Gastrocnemius medialis (tissue), 4 donors: ENCODE measurements around the gene FNIP2.

Experiments used
- POLR2A ChIP-seq, 2 donors: fragments of 450-650 bp; IDR thresholded peaks; one replicate each; pipeline ENCODE4 v1.6.1; 2017; ENCODE audit warnings: antibody characterized with exemption in 2 of 2, mild to moderate bottlenecking in 2 of 2, moderate library complexity in 2 of 2
- TF ChIP-seq, protein P1 (sequence below), 5 experiments: fragments of 450-650 bp in 3 of 5; fragments of 200-600 bp in 2 of 5; sonication (generic) in 2 of 5; IDR thresholded peaks in 4 of 5; conservative IDR thresholded peaks in 1 of 5; 1 replicate in 4 of 5; 2 replicates in 1 of 5; pipeline ENCODE4 v1.5.1; 2016 to 2019; ENCODE audit warnings: antibody characterized with exemption in 5 of 5, mild to moderate bottlenecking in 3 of 5, moderate library complexity in 3 of 5

DNA sequence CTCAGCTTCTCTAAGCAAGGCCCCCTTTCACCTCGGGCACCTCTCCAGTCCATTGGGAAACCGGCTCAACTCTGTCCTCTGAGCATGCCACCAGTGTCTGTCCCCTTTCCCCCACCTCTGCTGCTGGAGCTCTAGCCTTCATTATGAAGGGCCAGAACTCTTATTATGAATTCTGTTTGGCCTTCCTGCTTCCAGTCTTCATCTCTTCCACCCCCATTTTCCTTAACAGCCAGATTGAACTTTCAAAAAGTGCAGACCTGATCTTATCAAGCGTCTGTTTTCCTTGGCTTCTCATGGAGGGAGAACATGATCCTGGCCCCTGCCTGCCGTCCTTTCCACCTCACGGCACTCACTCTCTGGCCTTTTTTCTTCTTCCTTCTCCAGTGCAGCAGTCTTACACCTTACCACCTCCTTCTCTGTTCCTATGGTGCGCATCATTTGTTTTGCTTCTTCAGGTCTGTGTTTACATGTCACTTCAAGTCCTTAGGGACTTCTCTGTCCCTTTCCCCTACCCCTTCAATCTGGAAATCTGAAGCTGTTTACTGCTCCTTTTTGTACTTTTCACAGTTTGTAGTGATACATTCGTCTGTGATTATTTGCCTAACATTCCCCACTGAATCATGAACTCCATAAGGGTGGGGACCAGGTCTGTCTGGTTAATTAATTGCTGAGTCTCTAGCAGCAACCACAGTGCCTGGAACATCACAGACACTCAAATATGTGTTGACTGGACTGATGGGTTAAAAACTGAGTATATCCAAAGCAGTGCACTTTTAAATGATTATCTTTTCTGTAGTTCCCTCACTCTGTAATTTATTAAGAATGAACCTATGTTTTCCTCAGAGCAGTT, 55.8 kb downstream of the FNIP2 start:
- no peak for TF ChIP-seq POLR2A (IDR thresholded peaks at IDR 0.05)
- TF ChIP-seq, protein P1, sequence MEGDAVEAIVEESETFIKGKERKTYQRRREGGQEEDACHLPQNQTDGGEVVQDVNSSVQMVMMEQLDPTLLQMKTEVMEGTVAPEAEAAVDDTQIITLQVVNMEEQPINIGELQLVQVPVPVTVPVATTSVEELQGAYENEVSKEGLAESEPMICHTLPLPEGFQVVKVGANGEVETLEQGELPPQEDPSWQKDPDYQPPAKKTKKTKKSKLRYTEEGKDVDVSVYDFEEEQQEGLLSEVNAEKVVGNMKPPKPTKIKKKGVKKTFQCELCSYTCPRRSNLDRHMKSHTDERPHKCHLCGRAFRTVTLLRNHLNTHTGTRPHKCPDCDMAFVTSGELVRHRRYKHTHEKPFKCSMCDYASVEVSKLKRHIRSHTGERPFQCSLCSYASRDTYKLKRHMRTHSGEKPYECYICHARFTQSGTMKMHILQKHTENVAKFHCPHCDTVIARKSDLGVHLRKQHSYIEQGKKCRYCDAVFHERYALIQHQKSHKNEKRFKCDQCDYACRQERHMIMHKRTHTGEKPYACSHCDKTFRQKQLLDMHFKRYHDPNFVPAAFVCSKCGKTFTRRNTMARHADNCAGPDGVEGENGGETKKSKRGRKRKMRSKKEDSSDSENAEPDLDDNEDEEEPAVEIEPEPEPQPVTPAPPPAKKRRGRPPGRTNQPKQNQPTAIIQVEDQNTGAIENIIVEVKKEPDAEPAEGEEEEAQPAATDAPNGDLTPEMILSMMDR (IDR thresholded peaks at IDR 0.05 in 4 of 5, conservative IDR thresholded peaks at IDR 0.05 in 1 of 5) = no peak
